CD4-positive, alpha-beta T cell treated with Interleukin-17A for 1 hour (primary cell): ENCODE results near the gene PXMP4.

ENCODE experiments used
- DNase-seq: peaks from one replicate; pipeline ENCODE4 v3.0.0-alpha.2; 2020

The PXMP4 gene

GRCh38 chr20:33667676-33668465 lies 52.2 kb downstream of the PXMP4 start:
- peak; percentile 78 for DNase-seq

DNA sequence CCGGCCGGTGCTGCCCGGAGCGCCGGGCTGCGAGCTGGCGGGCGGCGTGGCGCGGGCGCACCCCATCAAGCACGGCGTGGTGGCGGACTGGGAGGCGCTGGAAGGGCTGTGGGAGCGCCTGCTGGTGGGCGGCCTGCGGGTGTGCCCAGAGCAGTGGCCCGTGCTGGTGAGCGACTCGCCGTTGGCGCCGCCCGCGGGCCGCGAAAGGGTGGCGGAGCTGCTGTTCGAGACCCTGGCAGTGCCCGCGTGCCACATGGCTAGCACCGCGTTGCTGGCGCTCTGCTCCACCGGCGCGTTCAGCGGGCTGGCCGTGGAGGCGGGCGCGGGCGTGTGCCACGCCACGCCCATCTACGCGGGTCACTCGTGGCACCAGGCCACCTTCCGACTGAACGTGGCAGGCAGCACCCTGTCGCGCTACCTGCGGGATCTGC lies 52.9 kb downstream of the PXMP4 start:
- DNase-seq, result peak; percentile 39

DNA sequence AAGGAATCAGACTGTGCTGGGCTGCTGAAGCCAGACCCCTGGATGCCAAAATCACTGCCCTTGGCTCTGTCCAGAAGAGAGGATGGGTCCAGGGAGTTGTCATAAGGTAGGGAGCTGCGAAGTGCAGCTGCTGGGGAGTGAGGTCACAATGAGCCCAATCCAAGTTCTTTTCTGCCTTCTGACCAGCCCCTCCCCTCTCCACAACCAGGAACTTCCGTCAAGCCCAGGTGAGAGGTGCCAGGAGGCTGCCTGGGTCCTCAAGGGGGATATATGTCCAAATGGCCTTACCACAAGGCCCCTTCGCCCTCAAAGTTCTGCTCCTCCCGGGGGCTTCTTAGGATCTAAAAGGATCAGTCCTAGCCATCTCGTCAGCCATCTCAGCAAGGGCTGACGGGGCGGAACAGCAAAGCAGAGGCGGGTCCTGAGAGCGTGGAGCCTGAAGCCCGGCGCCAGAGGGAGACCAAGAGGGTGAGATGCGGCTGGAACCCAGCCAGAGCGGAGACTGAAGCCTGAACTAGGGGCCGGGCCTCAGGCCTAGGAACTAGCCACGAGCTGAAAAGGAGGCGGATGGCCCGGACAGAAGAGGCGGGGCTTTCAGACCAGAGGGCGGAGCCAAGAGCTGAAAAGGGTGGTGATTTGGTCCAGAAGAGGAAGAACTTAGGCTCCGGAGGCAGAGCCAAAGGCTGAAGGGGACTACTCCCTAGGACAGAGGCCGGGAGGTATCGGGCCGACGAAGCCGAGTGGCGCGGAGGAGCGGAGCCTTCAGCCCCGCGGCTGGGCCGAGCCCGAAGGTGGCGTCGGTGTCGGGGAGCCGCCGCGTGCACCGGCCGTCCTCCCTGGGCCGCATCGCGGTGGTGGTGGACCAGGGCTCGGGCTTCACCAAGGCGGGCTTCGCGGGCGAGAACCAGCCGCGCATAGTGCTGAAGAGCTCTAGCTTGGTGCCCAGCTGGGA lies 53.5 kb downstream of the PXMP4 start, which contains the start of gene ACTL10:
Gene ACTL10 (plus strand): TSS at position 651 of the 952 bp plus-strand sequence. CDS start 555 bp downstream, outside the sequence.
- peak; percentile 91 for DNase-seq

DNA sequence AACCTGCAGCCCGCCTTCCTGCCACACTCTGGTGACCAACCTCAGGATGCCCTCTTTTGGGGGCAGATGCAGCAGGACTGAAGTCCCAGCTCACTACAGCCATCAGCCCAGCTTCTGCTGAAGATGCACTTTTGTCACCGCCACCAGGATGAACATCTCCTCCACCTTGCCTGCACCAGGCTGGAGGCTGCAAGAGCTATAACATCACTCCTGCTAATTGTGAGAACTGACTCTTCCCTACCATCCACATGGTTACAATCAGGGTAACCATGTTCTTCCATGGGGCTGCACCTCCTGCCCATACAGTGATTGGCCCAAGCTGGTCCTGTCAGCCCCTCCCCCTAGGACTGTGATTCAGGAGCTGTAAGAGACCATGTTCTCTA lies 55.4 kb downstream of the PXMP4 start:
- DNase-seq, result no peak

GRCh38 chr20:33664085-33664761 lies 55.9 kb downstream of the PXMP4 start:
- no peak for DNase-seq

DNA sequence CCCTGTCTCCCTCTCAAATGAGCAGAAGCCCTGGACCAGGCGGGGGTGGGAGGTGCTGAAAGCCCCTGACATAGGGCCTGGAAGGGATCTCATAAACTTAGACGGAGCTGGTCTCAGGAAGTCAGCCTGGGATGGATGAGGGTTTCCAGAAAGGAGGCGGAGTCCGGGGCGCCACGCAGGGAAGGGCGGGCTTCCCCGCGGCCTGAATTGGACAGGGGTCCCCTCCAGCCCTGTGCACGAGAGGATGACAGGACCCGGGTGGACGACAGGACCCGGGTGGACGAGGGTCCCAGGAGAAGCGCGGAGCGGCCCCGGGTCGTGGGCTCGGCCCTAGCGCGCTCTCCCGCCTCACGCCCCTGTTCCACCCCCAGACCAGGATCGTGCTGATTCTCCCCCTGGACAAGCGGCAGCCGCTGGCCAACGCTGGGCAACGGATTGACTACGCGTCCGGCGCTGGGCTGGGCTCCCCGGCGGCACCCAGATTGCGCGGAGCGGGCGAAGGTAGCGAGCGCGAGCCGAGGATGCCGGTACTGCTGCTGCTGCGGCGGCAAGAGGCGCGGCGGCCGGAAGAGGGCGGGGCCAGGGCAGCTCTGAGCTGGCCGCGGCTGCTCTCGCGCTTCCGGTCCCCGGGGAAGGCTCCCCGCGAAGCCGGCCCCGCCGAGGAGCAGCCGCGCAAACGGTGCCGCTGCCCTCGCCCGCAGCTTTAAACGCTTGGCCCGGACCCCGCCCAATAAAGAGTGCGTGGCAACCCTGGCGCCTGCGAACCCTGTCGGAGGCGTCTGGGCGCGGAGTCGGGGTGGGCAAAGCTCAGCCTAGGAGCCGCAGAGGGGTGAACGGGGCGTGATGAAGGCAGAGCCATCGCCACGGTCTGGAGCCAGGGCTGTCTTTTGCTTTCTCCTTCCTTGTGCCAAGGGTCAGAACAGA lies 56.7 kb downstream of the PXMP4 start:
- peak; percentile 84 for DNase-seq

GRCh38 chr20:33662172-33662571 lies 57.9 kb downstream of the PXMP4 start, which contains the start of gene C20orf144:
C20orf144 (plus strand) TSS chr20:33662327; CDS start chr20:33662346, 19 bp downstream.
- DNase-seq, result no peak

- no peak for DNase-seq
These were observed 59.4 kb downstream of the PXMP4 start for GRCh38 chr20:33660685-33661058.

DNA sequence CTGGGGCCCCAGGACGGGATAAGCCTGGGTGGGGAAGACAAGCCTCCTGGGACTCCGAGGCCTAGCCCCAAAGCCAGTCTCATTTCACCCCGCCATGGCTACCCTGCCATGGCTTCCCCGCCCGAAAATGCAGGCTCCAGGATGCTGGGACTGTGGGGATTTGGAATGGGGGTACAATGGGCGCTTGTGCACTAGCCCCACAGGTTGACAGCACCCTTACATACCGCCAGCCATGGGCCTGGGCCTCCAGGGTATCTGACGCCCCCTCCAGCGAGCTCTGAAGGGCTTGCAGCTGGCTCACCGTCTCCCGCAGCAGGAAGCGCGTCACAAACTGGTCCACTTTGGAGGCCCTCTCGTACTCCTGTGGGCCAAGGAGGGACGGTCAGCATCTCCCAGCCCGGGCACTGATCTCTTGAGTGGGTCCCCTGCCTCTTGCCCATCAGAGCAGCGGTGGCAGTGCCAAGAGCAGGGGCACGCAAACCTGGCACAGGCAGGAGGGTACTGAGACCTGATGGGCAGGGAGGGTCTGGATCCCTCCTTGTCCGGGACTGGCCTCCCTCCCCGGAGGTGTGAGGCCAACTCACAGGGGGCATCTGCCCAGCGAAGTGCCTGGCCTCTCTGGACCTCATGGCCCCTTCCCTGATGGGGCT lies 60.0 kb downstream of the PXMP4 start:
- DNase-seq, result no peak

GRCh38 chr20:33659341-33660034 lies 60.6 kb downstream of the PXMP4 start:
- DNase-seq, result no peak

- no peak for DNase-seq
These were observed 61.2 kb downstream of the PXMP4 start for GRCh38 chr20:33658929-33659328.

DNA sequence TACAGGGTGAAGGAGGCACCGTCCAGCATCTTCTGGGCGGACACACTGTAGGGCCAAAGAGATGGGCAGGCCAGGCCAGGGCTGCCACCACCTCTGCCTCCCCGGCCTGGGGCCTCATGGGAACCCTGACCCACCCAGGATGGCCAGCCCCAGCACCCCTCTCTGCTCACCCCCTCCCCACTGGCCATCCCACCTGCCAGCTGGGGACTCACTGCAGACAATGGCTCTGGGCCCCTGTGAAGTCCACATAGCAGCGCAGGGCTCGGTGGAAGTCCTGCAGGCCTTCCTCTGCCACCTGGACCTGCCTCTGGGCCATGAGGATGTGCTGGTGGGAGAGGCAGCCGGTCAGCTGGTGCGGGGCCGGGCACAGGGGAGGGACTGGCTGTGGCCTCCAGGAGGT lies 61.6 kb downstream of the PXMP4 start:
- DNase-seq, result no peak

DNA sequence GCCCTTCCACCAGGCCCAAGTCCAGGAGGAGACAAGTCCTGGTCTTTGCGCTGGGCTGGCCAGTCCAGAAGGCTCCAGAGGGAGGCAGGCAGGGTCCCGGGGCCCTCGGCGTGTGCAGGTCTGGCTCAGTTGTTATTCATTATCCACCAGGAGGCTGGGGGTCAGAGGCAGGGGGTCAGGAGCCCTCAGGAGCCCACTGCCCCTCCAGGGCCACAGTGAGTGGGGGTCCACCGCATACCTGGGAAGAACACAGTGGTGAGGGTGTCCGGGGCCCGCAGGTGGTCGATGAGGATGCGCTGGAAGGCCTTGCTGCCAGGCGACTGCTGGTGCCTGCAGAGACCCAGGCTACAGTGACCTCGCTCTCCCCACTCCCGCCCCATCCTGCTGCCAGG lies 62.4 kb downstream of the PXMP4 start:
- no peak for DNase-seq

DNA sequence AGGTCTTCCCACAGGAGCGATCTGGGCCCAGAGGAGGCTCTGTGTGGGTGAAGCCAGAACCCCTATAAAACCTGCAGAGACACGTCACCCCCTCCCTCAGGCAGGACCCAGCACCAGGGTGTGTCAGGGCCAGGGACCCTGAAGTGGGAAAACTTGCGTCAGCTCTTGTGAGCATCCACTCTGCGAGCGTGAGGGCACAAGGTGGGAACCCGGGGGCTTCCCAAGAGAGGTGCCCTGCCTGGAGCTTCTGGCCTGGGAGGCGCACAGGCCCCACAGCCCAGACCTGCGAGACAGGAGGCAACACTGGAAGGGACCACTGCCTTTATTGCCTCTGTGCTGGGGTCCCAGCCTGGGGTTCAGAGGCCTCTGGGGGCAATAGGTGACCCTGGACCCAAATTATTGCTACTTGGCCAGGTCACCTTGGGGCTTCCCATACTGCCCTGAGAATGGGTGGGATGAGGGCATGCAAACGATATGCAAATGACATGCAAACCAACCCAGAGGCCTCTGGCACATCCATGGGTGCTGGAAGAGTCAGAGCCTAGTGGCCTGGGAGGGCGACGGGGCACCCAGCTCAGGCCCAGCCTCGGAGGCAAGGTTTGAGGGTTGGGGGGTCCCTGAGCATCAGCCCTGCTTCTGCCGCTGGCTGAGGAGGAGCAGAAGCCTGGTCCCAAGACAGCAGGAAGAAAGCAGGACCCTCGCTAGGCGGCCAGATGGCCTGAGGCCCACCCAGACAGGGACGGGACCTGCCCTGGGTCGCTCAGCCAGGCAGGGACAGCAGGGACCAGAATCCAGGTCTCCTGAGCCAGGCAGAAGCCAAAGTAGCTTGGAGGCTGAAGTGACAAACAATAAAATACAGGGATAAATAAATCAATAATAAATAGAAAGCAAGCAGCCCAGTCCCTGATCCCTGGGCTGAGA lies 63.1 kb downstream of the PXMP4 start:
- DNase-seq, result no peak

GRCh38 chr20:33656010-33656782 lies 63.9 kb downstream of the PXMP4 start:
- DNase-seq, result no peak

DNA sequence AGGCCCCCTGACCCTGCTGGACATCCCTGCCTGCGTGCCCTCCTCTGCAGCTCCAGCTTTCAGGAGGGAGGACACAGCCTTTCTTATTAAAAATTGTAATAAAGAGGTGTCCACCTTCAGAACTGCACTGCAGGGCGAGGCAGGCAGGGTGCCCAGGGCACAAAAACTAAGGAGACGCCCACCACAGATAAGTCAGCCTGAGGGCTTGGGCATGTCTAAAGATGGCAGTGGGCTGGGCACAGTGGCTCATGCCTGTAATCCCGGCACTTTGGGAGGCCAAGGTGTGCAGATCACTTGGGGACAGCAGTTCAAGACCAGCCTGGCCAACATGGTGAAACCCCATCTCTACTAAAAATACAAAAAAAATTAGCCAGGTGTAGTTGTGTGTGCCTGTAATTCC lies 64.9 kb downstream of the PXMP4 start:
- DNase-seq, result no peak

- no peak for DNase-seq
These were observed 65.4 kb downstream of the PXMP4 start for GRCh38 chr20:33654680-33655161.

GRCh38 chr20:33653900-33654596 lies 66.1 kb downstream of the PXMP4 start:
- DNase-seq, result no peak
